HEK293 (cell line): ENCODE data around the gene TUBB3.

Source experiments
- CTCF ChIA-PET: fragments of 350-600 bp; formaldehyde crosslinking; extraction: SDS; loops from one replicate; lab custom pipeline; 2021; ENCODE audit warnings: antibody characterized with exemption; lab: Yijun Ruan, JAX
- POLR2A ChIA-PET: fragments of 300-600 bp; formaldehyde crosslinking; extraction: SDS; loops from one replicate; lab custom pipeline; 2020; ENCODE audit warnings: antibody characterized with exemption, inconsistent platforms; lab: Yijun Ruan, JAX
- H3K27ac ChIP-seq: fragments of 200-500 bp; sonication (Bioruptor generic); 2 replicates; pipeline ENCODE4 v1.5.1; 2014; ENCODE audit warnings: low read depth, low read length, control low read depth, inconsistent platforms; ENCODE audit errors: extremely low read depth
- H3K36me3 ChIP-seq, 2 experiments: fragments of 200-500 bp in 1 of 2; sonication (Bioruptor generic) in 1 of 2; 1 replicate in 1 of 2; 2 replicates in 1 of 2; pipeline ENCODE4 v1.5.1; 2014 to 2017; ENCODE audit warnings: inconsistent platforms in 2 of 2, low read length in 2 of 2; ENCODE audit not compliant: control insufficient read depth in 2 of 2, insufficient read depth in 1 of 2
- H3K4me1 ChIP-seq: fragments of 200-500 bp; sonication (Bioruptor generic); 2 replicates; pipeline ENCODE4 v1.5.1; 2014; ENCODE audit warnings: mild to moderate bottlenecking, low read length, inconsistent platforms; ENCODE audit not compliant: control insufficient read depth, insufficient read depth
- H3K4me3 ChIP-seq: 2 replicates; pipeline ENCODE4 v1.5.1; 2011; ENCODE audit warnings: low read depth, mild to moderate bottlenecking, control low read depth, low read length, moderate library complexity
- H3K9me3 ChIP-seq: fragments of 200-500 bp; sonication (Bioruptor generic); 2 replicates; pipeline ENCODE4 v1.5.1; 2014; ENCODE audit warnings: low read depth, low read length, inconsistent platforms; ENCODE audit not compliant: control insufficient read depth, insufficient read depth
- BCL11B ChIP-seq: fragments of 450-650 bp; formaldehyde crosslinking; IDR thresholded peaks from 2 replicates; pipeline ENCODE4 v1.5.1; 2016; ENCODE audit warnings: low read depth, missing biosample characterization, missing genetic modification characterization
- EGR2 ChIP-seq: fragments of 450-650 bp; formaldehyde crosslinking; IDR thresholded peaks from 2 replicates; pipeline ENCODE4 v1.5.1; 2016; ENCODE audit warnings: low read depth, missing biosample characterization, missing genetic modification characterization
- GLIS2 ChIP-seq: fragments of 450-650 bp; formaldehyde crosslinking; IDR thresholded peaks from 2 replicates; pipeline ENCODE4 v1.5.1; 2016; ENCODE audit warnings: missing biosample characterization, missing genetic modification characterization
- INSM2 ChIP-seq: fragments of 450-650 bp; formaldehyde crosslinking; IDR thresholded peaks from 2 replicates; pipeline ENCODE4 v1.5.1; 2016; ENCODE audit warnings: missing biosample characterization, missing genetic modification characterization
- KLF8 ChIP-seq: fragments of 450-650 bp; formaldehyde crosslinking; IDR thresholded peaks from 2 replicates; pipeline ENCODE4 v1.5.1; 2016; ENCODE audit warnings: missing biosample characterization, missing genetic modification characterization
- MYNN ChIP-seq: fragments of 450-650 bp; formaldehyde crosslinking; IDR thresholded peaks from 2 replicates; pipeline ENCODE4 v1.5.1; 2016; ENCODE audit warnings: missing biosample characterization, missing genetic modification characterization, borderline replicate concordance
- SP7 ChIP-seq: fragments of 450-650 bp; formaldehyde crosslinking; IDR thresholded peaks from 2 replicates; pipeline ENCODE4 v1.5.1; 2016; ENCODE audit warnings: missing biosample characterization, missing genetic modification characterization
- TRIM28 ChIP-seq: IDR thresholded peaks from 2 replicates; pipeline ENCODE4 v1.6.1; 2011; ENCODE audit warnings: low read length, control low read depth, borderline replicate concordance
- TSHZ1 ChIP-seq: fragments of 450-650 bp; formaldehyde crosslinking; IDR thresholded peaks from 2 replicates; pipeline ENCODE4 v1.5.1; 2016; ENCODE audit warnings: missing biosample characterization, missing genetic modification characterization, borderline replicate concordance
- YY2 ChIP-seq: fragments of 450-650 bp; formaldehyde crosslinking; IDR thresholded peaks from 2 replicates; pipeline ENCODE4 v1.5.1; 2016; ENCODE audit warnings: missing biosample characterization, missing genetic modification characterization
- ZBTB8A ChIP-seq: fragments of 450-650 bp; formaldehyde crosslinking; IDR thresholded peaks from 2 replicates; pipeline ENCODE4 v1.5.1; 2016; ENCODE audit warnings: missing biosample characterization, missing genetic modification characterization
- ZNF157 ChIP-seq: fragments of 450-650 bp; formaldehyde crosslinking; IDR thresholded peaks from 2 replicates; pipeline ENCODE4 v1.5.1; 2016; ENCODE audit warnings: missing biosample characterization, missing genetic modification characterization
- ZNF292 ChIP-seq: fragments of 450-650 bp; formaldehyde crosslinking; IDR thresholded peaks from 2 replicates; pipeline ENCODE4 v1.5.1; 2016; ENCODE audit warnings: low read depth, missing biosample characterization, missing genetic modification characterization, borderline replicate concordance
- ZNF311 ChIP-seq: fragments of 450-650 bp; formaldehyde crosslinking; IDR thresholded peaks from 2 replicates; pipeline ENCODE4 v1.5.1; 2017; ENCODE audit warnings: missing biosample characterization, missing genetic modification characterization, borderline replicate concordance
- ZNF335 ChIP-seq: fragments of 450-650 bp; formaldehyde crosslinking; conservative IDR thresholded peaks from 2 replicates; pipeline ENCODE4 v1.5.1; 2016; ENCODE audit warnings: missing biosample characterization, missing genetic modification characterization
- ZNF423 ChIP-seq: fragments of 450-650 bp; formaldehyde crosslinking; IDR thresholded peaks from 2 replicates; pipeline ENCODE4 v1.5.1; 2016; ENCODE audit warnings: missing biosample characterization, missing genetic modification characterization
- ZNF433 ChIP-seq: fragments of 450-650 bp; formaldehyde crosslinking; IDR thresholded peaks from 2 replicates; pipeline ENCODE4 v1.5.1; 2016; ENCODE audit warnings: missing biosample characterization, missing genetic modification characterization, low read depth
- ZNF558 ChIP-seq: fragments of 450-650 bp; formaldehyde crosslinking; IDR thresholded peaks from 2 replicates; pipeline ENCODE4 v1.5.1; 2016; ENCODE audit warnings: missing biosample characterization, missing genetic modification characterization
- ZNF670 ChIP-seq: fragments of 450-650 bp; formaldehyde crosslinking; IDR thresholded peaks from 2 replicates; pipeline ENCODE4 v1.5.1; 2016; ENCODE audit warnings: missing biosample characterization, missing genetic modification characterization, low read depth
- ZNF776 ChIP-seq: fragments of 450-650 bp; formaldehyde crosslinking; IDR thresholded peaks from 2 replicates; pipeline ENCODE4 v1.5.0; 2017; ENCODE audit warnings: missing biosample characterization, missing genetic modification characterization, borderline replicate concordance
- ZNF785 ChIP-seq: fragments of 450-650 bp; formaldehyde crosslinking; IDR thresholded peaks from 2 replicates; pipeline ENCODE4 v1.5.1; 2016; ENCODE audit warnings: missing biosample characterization, missing genetic modification characterization
- TF ChIP-seq, protein P1 (sequence below): fragments of 450-650 bp; formaldehyde crosslinking; IDR thresholded peaks from 2 replicates; pipeline ENCODE4 v1.5.1; 2017; ENCODE audit warnings: missing biosample characterization, missing genetic modification characterization
- TF ChIP-seq, protein P2 (sequence below): fragments of 450-650 bp; formaldehyde crosslinking; IDR thresholded peaks from 2 replicates; pipeline ENCODE4 v1.5.1; 2016; ENCODE audit warnings: missing biosample characterization, missing genetic modification characterization

TUBB3 gene

DNA sequence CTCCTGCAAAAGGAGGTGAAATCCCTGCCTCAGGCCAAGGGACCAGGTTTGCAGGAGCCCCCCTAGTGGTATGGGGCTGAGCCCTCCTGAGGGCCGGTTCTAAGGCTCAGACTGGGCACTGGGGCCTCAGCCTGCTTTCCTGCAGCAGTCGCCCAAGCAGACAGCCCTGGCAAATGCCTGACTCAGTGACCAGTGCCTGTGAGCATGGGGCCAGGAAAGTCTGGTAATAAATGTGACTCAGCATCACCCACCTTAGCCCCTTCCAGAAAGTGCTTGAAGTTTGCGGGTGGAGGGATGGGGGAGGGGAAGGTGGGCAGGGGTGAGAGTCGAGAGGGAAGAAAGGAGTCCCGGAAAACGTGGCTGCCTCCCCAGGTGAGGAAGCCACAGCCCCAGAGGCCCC is 2.4 kb upstream of the TUBB3 start (continued):
- TF ChIP-seq, protein P1, sequence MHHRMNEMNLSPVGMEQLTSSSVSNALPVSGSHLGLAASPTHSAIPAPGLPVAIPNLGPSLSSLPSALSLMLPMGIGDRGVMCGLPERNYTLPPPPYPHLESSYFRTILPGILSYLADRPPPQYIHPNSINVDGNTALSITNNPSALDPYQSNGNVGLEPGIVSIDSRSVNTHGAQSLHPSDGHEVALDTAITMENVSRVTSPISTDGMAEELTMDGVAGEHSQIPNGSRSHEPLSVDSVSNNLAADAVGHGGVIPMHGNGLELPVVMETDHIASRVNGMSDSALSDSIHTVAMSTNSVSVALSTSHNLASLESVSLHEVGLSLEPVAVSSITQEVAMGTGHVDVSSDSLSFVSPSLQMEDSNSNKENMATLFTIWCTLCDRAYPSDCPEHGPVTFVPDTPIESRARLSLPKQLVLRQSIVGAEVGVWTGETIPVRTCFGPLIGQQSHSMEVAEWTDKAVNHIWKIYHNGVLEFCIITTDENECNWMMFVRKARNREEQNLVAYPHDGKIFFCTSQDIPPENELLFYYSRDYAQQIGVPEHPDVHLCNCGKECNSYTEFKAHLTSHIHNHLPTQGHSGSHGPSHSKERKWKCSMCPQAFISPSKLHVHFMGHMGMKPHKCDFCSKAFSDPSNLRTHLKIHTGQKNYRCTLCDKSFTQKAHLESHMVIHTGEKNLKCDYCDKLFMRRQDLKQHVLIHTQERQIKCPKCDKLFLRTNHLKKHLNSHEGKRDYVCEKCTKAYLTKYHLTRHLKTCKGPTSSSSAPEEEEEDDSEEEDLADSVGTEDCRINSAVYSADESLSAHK (tag by site-specific recombination): no peak
- TF ChIP-seq KLF8 (tag by site-specific recombination) (no peak), ZNF157 (tag by site-specific recombination) (no peak), EGR2 (tag by site-specific recombination) (peak; percentile 25; the same call in 1 of the 2 replicates), SP7 (tag by site-specific recombination) (no peak), MYNN (tag by site-specific recombination) (no peak), ZBTB8A (tag by site-specific recombination) (peak; percentile 64), ZNF423 (tag by site-specific recombination) (no peak), ZNF558 (tag by site-specific recombination) (no peak), INSM2 (tag by site-specific recombination) (no peak), ZNF785 (no peak), ZNF292 (no peak)

GRCh38 chr16:89921131-89921701 is 1.9 kb upstream of the TUBB3 start:
- ChIA-PET POLR2A (interaction anchor here (0.6 to 2.5 kb wide), 12 partner anchors 10 to 221 kb away, joined by 3 to 32 read pairs (median 7); partner anchors contain the start of genes DBNDD1, SPATA2L and TCF25), CTCF (interaction anchor here (0.7 to 2.7 kb wide), 2 partner anchors 11 to 45 kb away, joined by 3 to 16 read pairs; no protein-coding TSS in a partner anchor)
- Histone ChIP-seq H3K4me1 (peaks cover 28% of the 10 kb centered on the region), H3K27ac (peak overlapping the region; percentile 16; the same call in 1 of the 2 replicates), H3K36me3 (no peaks in the 10 kb centered on the region), H3K4me3 (no peak overlapping the region), H3K9me3 (no peaks in the 10 kb centered on the region)
- peak; percentile 30; the same call in 1 of the 2 replicates for TF ChIP-seq YY2
- no peak for TF ChIP-seq ZNF670 (tag by site-specific recombination)

GRCh38 chr16:89921702-89922476 is 1.3 kb upstream of the TUBB3 start:
- H3K36me3 ChIP-seq: no peaks in the 10 kb centered on the region
- CTCF ChIA-PET: interaction anchor here (0.6 to 2.7 kb wide), 6 partner anchors 10 to 76 kb away, joined by 3 to 16 read pairs (median 4); no protein-coding TSS in a partner anchor
- H3K4me3 ChIP-seq: peak overlapping the region; percentile 37
- peaks cover 28% of the 10 kb centered on the region for H3K4me1 ChIP-seq
- POLR2A ChIA-PET: interaction anchor here (0.6 to 2.5 kb wide), 17 partner anchors 10 to 221 kb away, joined by 3 to 32 read pairs (median 6); partner anchors contain the start of genes DBNDD1, SPATA2L and TCF25
- H3K27ac ChIP-seq: peak overlapping the region; percentile 70
- H3K9me3 ChIP-seq: no peaks in the 10 kb centered on the region
- TF ChIP-seq, protein P2, sequence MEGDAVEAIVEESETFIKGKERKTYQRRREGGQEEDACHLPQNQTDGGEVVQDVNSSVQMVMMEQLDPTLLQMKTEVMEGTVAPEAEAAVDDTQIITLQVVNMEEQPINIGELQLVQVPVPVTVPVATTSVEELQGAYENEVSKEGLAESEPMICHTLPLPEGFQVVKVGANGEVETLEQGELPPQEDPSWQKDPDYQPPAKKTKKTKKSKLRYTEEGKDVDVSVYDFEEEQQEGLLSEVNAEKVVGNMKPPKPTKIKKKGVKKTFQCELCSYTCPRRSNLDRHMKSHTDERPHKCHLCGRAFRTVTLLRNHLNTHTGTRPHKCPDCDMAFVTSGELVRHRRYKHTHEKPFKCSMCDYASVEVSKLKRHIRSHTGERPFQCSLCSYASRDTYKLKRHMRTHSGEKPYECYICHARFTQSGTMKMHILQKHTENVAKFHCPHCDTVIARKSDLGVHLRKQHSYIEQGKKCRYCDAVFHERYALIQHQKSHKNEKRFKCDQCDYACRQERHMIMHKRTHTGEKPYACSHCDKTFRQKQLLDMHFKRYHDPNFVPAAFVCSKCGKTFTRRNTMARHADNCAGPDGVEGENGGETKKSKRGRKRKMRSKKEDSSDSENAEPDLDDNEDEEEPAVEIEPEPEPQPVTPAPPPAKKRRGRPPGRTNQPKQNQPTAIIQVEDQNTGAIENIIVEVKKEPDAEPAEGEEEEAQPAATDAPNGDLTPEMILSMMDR: no peak
- TF ChIP-seq TSHZ1 (tag by site-specific recombination): no peak
- TF ChIP-seq GLIS2 (tag by site-specific recombination): peak; percentile 95
- no peak; the same call in 1 of the 2 replicates for TF ChIP-seq ZNF335 (tag by site-specific recombination)
- no peak for TF ChIP-seq ZNF776 (tag by site-specific recombination)
- no peak for TF ChIP-seq TRIM28
- no peak for TF ChIP-seq BCL11B (tag by site-specific recombination)
- no peak for TF ChIP-seq ZNF433 (tag by site-specific recombination)
- TF ChIP-seq ZNF311 (tag by site-specific recombination): no peak
